Breast epithelium (tissue), 3 donors: ENCODE data around the gene PAAF1.

ENCODE experiments used
- POLR2A ChIP-seq: fragments of 450-650 bp; IDR thresholded peaks from one replicate; pipeline ENCODE4 v1.6.1; 2016; ENCODE audit warnings: antibody characterized with exemption, mild to moderate bottlenecking, moderate library complexity
- TF ChIP-seq, protein P1 (sequence below), 3 donors: fragments of 450-650 bp; IDR thresholded peaks; one replicate each; pipeline ENCODE4 v1.5.1; 2016 to 2017; ENCODE audit warnings: antibody characterized with exemption in 3 of 3, mild to moderate bottlenecking in 3 of 3, moderate library complexity in 3 of 3

DNA sequence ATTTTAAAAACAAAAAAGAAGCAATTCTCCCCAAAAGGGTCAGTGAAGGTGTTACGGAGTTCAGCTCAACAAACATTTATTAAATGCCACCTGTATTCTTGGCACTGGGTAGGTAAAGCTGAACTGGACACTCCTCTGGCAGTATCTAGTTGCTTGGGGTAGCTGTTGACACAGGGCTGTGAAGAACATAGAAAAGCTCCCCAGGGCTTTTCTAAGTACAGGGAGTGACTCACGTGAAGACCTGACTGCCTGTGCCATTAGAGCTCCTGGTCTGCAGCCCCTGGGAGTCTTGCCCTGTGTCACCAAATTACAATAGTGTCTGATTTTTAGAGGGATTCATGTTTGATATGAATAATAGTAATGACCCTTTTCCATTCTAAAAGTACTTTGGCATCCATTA, 43.7 kb upstream of the PAAF1 start:
- TF ChIP-seq, protein P1, sequence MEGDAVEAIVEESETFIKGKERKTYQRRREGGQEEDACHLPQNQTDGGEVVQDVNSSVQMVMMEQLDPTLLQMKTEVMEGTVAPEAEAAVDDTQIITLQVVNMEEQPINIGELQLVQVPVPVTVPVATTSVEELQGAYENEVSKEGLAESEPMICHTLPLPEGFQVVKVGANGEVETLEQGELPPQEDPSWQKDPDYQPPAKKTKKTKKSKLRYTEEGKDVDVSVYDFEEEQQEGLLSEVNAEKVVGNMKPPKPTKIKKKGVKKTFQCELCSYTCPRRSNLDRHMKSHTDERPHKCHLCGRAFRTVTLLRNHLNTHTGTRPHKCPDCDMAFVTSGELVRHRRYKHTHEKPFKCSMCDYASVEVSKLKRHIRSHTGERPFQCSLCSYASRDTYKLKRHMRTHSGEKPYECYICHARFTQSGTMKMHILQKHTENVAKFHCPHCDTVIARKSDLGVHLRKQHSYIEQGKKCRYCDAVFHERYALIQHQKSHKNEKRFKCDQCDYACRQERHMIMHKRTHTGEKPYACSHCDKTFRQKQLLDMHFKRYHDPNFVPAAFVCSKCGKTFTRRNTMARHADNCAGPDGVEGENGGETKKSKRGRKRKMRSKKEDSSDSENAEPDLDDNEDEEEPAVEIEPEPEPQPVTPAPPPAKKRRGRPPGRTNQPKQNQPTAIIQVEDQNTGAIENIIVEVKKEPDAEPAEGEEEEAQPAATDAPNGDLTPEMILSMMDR (IDR thresholded peaks at IDR 0.05), result no peak
- TF ChIP-seq POLR2A, result no peak
